Adrenal gland (tissue), 12 donors: ENCODE results near the gene PTPN7. TPM values are rescaled to one million over a fixed set of nuclear protein-coding genes. Genes with fewer than 3 reads are reported as not detected.

ENCODE experiments used
- DNase-seq, 7 donors: peaks; one replicate each; pipeline ENCODE4 v3.0.0-alpha.2; 2019 to 2020
- H3K27ac ChIP-seq, 5 donors: fragments of 200-600 bp; sonication (generic) in 4 of 5; 1 replicate in 3 of 5; 2 replicates in 2 of 5; pipeline versions ENCODE4 v1.5.1 to v1.8.0; 2016 to 2020; ENCODE audit warnings: mild to moderate bottlenecking in 1 of 5
- H3K27me3 ChIP-seq: fragments of 200-600 bp; 2 replicates; pipeline ENCODE4 v1.8.0; 2021
- H3K36me3 ChIP-seq, 2 donors: fragments of 200-600 bp; replicated peaks in 1 of 2; 1 replicate in 1 of 2; 2 replicates in 1 of 2; pipeline versions ENCODE4 v1.5.1 to v1.8.0; 2018 to 2022
- H3K4me1 ChIP-seq, 2 donors: fragments of 200-600 bp; replicated peaks in 1 of 2; 1 replicate in 1 of 2; 2 replicates in 1 of 2; pipeline versions ENCODE4 v1.5.1 to v1.8.0; 2018 to 2021
- H3K4me3 ChIP-seq, 4 donors: fragments of 200-600 bp; sonication (generic) in 3 of 4; one replicate each; pipeline ENCODE4 v1.5.1; 2016 to 2018
- H3K9me3 ChIP-seq, 3 donors: fragments of 200-600 bp; sonication (generic) in 1 of 3; replicated peaks in 1 of 3; 1 replicate in 2 of 3; 2 replicates in 1 of 3; pipeline versions ENCODE4 v1.5.1 to v1.8.0; 2016 to 2021
- POLR2A ChIP-seq, 2 donors: fragments of 450-650 bp; IDR thresholded peaks; one replicate each; pipeline ENCODE4 v1.6.1; 2017; ENCODE audit warnings: antibody characterized with exemption in 2 of 2, mild to moderate bottlenecking in 2 of 2, moderate library complexity in 1 of 2
- WGBS, 4 donors: extraction: QIAGEN DNeasy Blood & Tissue Kit in 2 of 4; methylation state at CpG; one replicate each; pipeline versions ENCODE4 v1.1.5 to v1.1.7; 2013 to 2017; 5-methylcytosine and 5-hydroxymethylcytosine counted together
- intact Hi-C, 2 donors: fragments of 100-400 bp; cut with DNase I; formaldehyde crosslinking; loops; one replicate each; pipeline versions ENCODE4 v1.14.1 to v1.15.0; 2022 to 2023
- polyA plus RNA-seq, 3 donors: library from polyadenylated mRNA; stranded (reverse); fragments of 200-250 nt in 2 of 3; fragments of 350-450 nt in 1 of 3; fragmentation: Illumina TruSeq in 1 of 3; extraction: RNeasy Lipid Tissue Mini Kit (QIAGEN cat#74804) in 1 of 3; gene quantifications; one replicate each; pipeline ENCODE4 v1.2.3, GENCODE V29; 2013 to 2014
- total RNA-seq, 9 donors: library from RNA; depleted of rRNA in 4 of 9; stranded (reverse); fragments of >200 nt in 4 of 9; fragments of 120-200 nt in 1 of 9; fragmentation: NEBNext Ultra II Directional in 1 of 9; extraction: Animal tissue kit (Norgen Biotek cat#: 25700) in 1 of 9; gene quantifications; one replicate each; pipeline versions ENCODE4 v1.1.0 to v1.2.4, GENCODE V29; 2013 to 2023
- TF ChIP-seq, protein P1 (sequence below), 6 experiments: fragments of 450-650 bp in 4 of 6; fragments of 200-600 bp in 2 of 6; sonication (generic) in 1 of 6; IDR thresholded peaks; 1 replicate in 5 of 6; 2 replicates in 1 of 6; pipeline versions ENCODE4 v1.5.1 to v1.8.0; 2016 to 2021; ENCODE audit warnings: antibody characterized with exemption in 6 of 6, mild to moderate bottlenecking in 2 of 6, moderate library complexity in 1 of 6
- donor health status: healthy with polysubstance abuse.
- donor health status: Bipolar disorder and iron deficiency.
- donor health status: DM: yes; HTN: yes; CAD: no.
- donor health status: DM: no; HTN: no; CAD: no.
- donor health status: DM: no; HTN: no; CAD: no.
- donor health status: DM: yes; HTN: yes; CAD: no.

PTPN7 gene
- total and polyA plus RNA-seq, 12 donors: 2.5 to 45.4 (median 17.1) TPM

DNA sequence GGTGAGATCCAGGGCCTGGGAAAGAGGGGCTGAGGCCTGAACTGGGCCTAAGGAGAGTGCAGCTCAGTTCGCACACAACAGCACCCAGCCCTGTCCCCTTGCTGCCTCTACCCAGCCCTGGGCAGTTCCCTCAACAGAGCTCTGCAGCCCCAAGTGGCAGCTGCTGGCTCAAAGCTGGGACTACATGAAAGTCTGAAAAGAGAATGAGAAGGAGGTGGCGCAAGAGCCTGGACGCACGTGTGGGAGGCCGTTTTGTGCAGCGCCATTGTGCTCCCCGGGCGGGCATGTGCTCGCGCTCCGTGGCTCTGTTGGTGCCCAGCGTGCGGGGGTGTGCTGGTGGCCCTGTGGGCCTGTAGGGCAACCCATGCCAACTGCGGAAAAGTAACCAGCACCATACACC is 27.4 kb downstream of the PTPN7 start:
- H3K4me3 ChIP-seq: no peak overlapping the region
- peak in 1 of 2 donors; percentile 40 for TF ChIP-seq POLR2A (IDR thresholded peaks at IDR 0.05)
- TF ChIP-seq, protein P1, sequence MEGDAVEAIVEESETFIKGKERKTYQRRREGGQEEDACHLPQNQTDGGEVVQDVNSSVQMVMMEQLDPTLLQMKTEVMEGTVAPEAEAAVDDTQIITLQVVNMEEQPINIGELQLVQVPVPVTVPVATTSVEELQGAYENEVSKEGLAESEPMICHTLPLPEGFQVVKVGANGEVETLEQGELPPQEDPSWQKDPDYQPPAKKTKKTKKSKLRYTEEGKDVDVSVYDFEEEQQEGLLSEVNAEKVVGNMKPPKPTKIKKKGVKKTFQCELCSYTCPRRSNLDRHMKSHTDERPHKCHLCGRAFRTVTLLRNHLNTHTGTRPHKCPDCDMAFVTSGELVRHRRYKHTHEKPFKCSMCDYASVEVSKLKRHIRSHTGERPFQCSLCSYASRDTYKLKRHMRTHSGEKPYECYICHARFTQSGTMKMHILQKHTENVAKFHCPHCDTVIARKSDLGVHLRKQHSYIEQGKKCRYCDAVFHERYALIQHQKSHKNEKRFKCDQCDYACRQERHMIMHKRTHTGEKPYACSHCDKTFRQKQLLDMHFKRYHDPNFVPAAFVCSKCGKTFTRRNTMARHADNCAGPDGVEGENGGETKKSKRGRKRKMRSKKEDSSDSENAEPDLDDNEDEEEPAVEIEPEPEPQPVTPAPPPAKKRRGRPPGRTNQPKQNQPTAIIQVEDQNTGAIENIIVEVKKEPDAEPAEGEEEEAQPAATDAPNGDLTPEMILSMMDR (IDR thresholded peaks at IDR 0.05): peak in 1 of 6 experiments; percentile 28
- H3K4me1 ChIP-seq: peaks cover 38 to 54% of the 10 kb centered on the region in 2 donors
- H3K27me3 ChIP-seq: no peaks in the 10 kb centered on the region
- H3K36me3 ChIP-seq: peaks cover 0 to 47% of the 10 kb centered on the region in 2 donors
- H3K9me3 ChIP-seq: no peaks in the 10 kb centered on the region
- DNase-seq: peak; percentile 48 to 80 (median 75)
- peak overlapping the region; percentile 23 to 100 (median 93) for H3K27ac ChIP-seq
- intact Hi-C loops: no loop called here
- 42 to 58% (median 48%) methylated on average over 6 to 14 of the region's 14 CpGs for WGBS, 4 donors

DNA sequence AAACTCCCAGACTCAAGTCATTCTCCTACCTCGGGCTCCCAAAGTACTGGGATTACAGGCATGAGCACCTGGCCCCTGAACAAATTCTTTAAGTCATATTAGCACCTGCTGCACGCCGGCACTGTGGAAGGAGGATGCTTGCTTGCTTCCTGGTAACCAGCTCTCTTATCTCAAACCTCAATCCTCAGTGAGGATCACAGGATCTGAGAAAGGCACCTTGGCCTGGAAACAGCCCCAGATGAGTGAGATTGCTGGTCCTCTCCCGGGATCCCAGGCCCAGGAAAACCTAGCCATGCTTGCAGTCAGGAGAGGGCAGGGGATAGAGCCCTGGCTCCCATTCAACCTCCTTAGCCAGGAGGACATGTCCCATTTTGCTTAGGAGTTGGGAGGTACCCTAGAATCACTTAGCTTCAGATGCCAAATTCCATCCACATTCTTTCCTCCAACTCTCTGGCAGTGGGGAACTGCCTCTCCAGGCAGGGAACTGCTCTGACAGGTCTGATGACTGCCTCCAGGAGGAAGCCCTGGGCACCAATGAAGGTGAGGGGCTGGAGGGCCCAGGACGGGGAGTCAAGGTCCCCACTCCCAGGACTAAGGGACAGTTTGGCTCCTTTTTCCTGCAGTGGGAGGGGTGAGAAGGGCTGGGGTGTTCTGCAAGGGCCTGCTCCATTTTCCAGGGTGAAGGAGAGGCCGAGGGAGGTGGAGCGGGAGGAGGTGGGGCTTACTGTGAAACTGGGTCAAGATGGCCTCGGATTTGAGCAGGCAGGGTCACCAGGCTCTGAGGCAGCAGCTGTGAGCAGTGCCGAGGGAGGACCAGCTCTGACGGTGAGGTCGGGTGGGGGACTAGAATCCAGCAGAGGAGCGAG is 28.2 kb downstream of the PTPN7 start:
- H3K4me3 ChIP-seq: no peak overlapping the region
- peaks cover 38 to 54% of the 10 kb centered on the region in 2 donors for H3K4me1 ChIP-seq
- intact Hi-C loops: no loop called here
- 32 to 41% (median 36%) methylated on average over 11 to 12 of the region's 12 CpGs for WGBS, 4 donors
- H3K36me3 ChIP-seq: peaks cover 0 to 40% of the 10 kb centered on the region in 2 donors
- no peaks in the 10 kb centered on the region for H3K9me3 ChIP-seq
- TF ChIP-seq, protein P1 (IDR thresholded peaks at IDR 0.05): no peak
- TF ChIP-seq POLR2A (IDR thresholded peaks at IDR 0.05): peak in 1 of 2 donors; percentile 46
- peak overlapping the region; percentile 23 to 100 (median 93) for H3K27ac ChIP-seq
- DNase-seq: peak; percentile 79 to 96 (median 91)
- no peaks in the 10 kb centered on the region for H3K27me3 ChIP-seq

DNA sequence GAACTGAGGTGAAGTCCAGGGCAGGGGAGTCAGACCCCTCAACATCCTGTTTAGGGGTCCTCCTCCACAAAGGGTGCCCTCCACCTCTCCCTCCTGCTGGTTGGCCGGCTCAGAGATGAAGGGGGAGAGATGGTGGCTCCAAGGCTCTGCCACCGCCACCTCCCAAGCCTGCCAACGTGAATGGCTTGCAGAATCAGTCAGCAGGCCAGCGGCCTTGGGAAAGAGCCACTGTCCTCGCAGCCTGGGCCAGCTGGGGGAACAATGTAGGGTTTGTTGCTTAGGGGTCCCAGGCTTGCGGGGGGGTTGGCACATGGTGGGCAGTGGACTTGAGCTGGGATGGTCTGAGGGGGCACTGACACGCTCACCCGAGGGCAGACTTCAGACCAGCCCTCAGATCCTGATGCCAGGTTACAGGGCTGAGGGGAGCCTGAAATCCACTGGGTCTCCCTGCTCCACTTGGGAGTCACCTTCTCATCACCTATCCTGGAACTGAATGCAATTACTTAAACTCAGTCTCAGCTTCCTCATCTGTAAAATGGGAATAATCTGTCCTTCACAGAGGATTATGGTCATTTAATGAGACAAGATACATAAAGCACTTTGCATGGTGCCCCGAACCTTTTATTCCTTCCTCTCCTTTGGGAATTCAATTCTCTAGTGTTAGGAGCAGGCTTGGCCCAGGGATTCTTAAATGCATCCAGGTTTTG is 29.4 kb downstream of the PTPN7 start:
- Histone ChIP-seq H3K9me3 (no peaks in the 10 kb centered on the region), H3K4me1 (peaks cover 38 to 54% of the 10 kb centered on the region in 2 donors), H3K27me3 (no peaks in the 10 kb centered on the region), H3K4me3 (no peak overlapping the region), H3K27ac (peak overlapping the region in 4 of 5 donors; percentile 91 to 100 (median 94)), H3K36me3 (peaks cover 0 to 28% of the 10 kb centered on the region in 2 donors)
- intact Hi-C loops: no loop called here
- TF ChIP-seq POLR2A (IDR thresholded peaks at IDR 0.05): no peak
- TF ChIP-seq, protein P1 (IDR thresholded peaks at IDR 0.05): no peak
- DNase-seq: peak; percentile 62 to 79 (median 73)
- 40 to 62% (median 44%) methylated on average over 6 to 9 of the region's 9 CpGs for WGBS, 4 donors

DNA sequence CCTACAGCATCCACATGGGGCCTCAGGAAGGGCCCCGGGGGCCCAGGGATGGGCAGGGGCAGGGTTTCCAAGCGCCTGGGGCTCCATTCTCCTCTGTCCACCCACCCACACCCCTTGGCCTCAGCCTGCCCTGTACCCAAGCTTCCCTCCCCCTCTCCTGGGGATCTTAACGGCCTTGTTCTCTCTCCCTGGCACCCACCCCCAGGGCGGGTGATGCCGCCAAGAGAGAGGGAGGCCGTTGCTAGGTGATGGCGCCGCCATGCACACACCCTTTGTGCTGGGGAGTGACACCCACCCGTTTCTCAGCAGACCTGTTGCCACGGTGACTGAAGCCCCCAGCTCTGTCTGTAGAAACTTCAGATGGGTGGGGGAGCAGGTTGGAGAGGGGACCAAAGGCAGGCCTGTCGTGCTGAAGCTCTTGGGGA is 30.1 kb downstream of the PTPN7 start:
- WGBS, 4 donors: 41 to 48% (median 43%) methylated on average over 10 to 11 of the region's 11 CpGs
- intact Hi-C loops: no loop called here
- Histone ChIP-seq H3K27me3 (no peaks in the 10 kb centered on the region), H3K4me3 (no peak overlapping the region), H3K9me3 (no peaks in the 10 kb centered on the region), H3K36me3 (peaks cover 0 to 21% of the 10 kb centered on the region in 2 donors), H3K27ac (peak overlapping the region in 3 of 5 donors; percentile 55 to 100 (median 95)), H3K4me1 (peaks cover 38 to 54% of the 10 kb centered on the region in 2 donors)
- peak; percentile 47 to 77 (median 60) for DNase-seq
- TF ChIP-seq, protein P1 (IDR thresholded peaks at IDR 0.05): no peak
- TF ChIP-seq POLR2A (IDR thresholded peaks at IDR 0.05): no peak
